ENCODE results near the gene SEMA6C.

GRCh38 chr1:151137789-151138188 is 8.6 kb downstream of the SEMA6C start:
- TF ChIP-seq CTCF (IDR thresholded peaks at IDR 0.05): no peak
- no peak for TF ChIP-seq POLR2A (IDR thresholded peaks at IDR 0.05)

Measured in esophagus squamous epithelium (tissue), 4 donors.